ENCODE results near the gene TLNRD1.

The TLNRD1 gene

DNA sequence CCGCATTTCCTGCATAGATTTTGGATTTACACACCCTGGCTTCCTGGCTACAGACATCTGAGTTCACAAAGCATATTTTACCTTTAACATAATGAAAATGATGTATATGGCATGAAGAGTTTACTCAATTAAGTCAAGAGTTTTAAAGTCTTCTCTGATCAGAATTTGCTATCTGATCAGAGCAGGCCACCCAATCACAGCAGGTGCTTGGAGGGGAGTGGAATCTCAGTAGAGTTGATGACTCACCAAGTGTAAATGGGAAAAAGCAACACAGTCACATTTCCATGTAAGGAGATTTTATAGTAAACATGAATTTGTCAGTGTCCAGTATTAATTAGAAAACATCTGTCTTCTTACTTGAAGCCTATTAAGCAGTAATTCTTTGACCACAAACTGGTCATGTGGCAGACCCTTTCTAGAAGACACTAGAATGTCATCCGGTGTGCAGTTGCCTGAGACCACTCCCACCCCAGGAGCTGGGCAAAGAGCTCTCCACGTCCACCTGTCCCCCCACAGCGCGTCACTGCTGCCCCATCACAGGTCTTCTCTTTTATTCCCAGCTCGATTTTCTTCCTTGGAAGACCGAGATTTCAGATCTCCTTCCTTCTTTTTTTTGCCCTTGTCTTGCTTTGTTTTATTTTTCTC, 21.9 kb upstream of the TLNRD1 start:
- no peak for DNase-seq

GRCh38 chr15:80979538-80980200, 21.1 kb upstream of the TLNRD1 start:
- no peak for DNase-seq

DNA sequence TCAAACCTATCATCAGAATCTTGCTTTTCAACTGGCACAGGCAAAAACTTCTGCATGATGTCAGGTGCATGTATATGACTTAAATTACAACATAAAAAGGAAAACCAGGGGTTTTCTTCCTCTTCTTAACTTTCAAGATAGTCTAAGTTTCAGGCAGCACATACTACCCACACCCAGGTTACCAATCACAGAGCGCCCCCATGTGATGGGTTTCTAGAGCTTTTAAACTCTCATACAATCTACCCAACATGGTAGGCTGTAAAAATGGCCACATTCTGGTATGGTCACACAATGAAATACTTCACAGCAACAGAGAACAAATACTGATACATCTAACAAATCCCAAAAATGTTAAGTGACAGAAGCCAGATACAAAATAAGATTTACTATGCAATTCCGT, 18.5 kb upstream of the TLNRD1 start:
- peak; percentile 21 for DNase-seq

- DNase-seq = no peak
These were observed 17.9 kb upstream of the TLNRD1 start for GRCh38 chr15:80982839-80983238.

DNA sequence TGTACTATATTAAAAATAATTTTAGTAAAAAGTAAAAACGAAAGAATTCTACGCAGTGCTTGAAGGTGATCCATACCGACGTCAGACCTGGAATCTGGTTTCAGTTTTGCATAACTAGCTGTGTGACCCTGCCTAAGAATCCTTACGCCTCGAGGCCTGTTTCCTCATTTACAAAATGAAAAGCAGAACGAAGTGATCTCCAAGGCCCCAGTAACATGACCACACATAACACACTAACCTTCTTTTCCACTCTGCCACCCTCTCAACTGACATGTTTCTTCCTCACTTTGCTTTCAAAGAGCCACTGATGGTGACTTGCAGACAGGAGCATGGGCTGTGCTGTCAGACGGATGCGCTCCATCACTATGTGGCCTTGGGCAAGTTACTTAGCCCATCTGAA, 15.9 kb upstream of the TLNRD1 start:
- DNase-seq = no peak

GRCh38 chr15:80985981-80986380, 14.7 kb upstream of the TLNRD1 start:
- DNase-seq = no peak

DNA sequence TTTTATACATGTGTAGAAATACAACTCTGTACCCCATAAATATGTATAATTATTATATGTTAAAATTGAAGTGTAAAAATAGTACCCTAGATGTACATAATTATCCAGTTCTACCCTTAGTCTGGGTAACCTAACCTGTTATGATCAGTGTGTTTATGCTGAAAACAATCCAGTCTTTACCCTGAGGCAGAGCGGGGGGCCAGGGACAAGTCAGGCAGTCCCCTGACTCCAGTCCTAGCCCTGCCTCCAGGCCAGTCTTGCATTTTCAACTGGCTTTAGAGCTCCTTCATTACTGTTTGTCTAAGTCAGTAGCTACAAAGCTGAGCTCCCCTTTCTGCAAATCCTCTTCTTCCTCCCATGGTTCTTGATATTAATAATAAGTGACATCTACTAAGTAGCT, 14.2 kb upstream of the TLNRD1 start:
- DNase-seq = no peak

- DNase-seq = no peak
These were observed 12.5 kb upstream of the TLNRD1 start for GRCh38 chr15:80988148-80988796.

- no peak for DNase-seq
These were observed 11.6 kb upstream of the TLNRD1 start for GRCh38 chr15:80989081-80989517.

DNA sequence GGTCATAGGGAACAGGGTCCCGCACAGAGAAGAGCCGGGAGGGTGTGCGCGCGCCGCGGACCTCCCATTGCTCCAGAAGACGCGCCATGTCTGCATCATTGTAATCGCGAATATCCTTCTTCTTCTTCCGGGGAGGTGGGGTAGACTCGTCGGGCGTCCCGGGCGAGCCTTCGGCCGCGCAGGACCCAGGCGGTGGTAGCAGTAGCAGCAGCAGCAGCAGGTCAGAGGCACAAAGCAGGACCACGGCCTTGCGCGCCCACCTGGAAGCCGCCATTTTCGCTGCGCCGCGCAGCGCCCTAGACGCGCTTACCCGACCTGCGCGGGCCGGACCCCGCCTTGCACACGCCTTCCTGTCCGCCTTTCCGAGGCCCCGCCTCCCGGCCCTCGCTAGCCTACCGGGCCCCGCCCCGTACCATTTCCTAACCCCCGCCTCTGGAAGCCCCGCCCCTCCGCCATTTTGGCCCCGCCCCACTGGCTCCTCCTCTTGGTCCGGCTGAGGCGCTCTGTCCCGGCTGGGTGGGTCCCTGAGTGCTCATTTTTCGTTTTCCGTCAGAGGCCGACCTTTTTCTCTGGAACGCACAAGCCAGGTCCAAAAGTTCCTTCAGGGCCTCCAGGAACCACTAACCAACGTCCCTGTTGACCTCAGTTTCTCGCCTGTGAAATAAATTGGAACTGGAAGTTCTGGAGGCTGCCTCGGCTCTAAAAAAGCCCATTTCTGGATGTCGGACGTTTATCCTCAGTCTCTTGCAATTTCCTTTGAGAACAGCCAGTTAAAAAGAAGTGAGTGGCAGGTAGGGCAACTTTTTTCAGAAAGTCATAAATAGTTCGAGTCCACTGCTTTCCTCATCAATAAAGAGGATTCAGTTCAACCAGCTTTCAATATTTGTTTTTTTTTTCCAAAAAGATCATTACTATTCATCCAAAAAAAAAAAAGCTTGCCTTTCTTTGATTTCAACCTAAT, 10.9 kb upstream of the TLNRD1 start, which contains the start of gene MESD:
Gene MESD, minus strand, starts transcription at position 302 of the 961 bp plus-strand sequence. Its CDS starts 28 bp downstream, at position 274.
- peak; percentile 95 for DNase-seq

DNA sequence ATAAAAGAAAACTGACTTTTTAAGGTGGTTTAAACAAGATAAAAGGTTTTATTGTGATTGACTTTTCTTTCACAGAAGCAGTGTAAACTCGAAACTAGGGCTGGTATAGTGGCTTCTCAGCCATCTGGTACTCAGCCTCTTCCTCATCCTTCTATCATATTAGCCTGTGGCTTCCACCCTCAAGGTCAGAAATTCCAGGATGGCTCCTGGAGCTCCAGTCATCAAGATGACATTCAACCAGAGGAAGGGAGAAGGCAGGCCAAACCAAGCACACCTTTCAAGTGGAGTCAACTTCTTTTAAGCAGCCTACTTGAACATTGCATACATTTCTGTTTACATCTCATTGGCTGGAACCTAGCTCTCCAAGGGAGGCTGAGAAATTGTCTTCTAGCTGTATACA, 9.8 kb upstream of the TLNRD1 start:
- DNase-seq = no peak

- peak; percentile 22 for DNase-seq
These were observed 9.3 kb upstream of the TLNRD1 start for GRCh38 chr15:80991421-80991820.

- DNase-seq = no peak
These were observed 8.7 kb upstream of the TLNRD1 start for GRCh38 chr15:80992006-80992405.

DNA sequence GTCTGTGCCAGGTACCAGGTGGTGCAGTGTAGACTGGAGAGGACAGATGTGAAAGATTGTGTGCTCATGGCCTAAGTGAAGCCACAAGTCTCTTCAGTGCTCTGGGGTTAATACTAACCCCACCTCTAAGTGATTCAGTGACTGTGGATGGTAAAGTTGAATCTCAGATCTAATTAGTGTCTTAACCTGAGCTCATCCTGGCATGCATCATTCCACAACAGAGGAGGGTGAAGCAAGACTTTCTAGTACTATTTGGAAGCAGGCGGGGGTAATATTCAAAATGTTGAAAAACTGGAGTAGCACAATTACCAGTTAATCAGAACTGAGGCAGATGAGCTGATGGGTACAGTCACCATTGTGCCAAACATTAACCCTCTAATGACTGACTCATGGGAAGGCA, 8.3 kb upstream of the TLNRD1 start:
- DNase-seq = no peak

DNA sequence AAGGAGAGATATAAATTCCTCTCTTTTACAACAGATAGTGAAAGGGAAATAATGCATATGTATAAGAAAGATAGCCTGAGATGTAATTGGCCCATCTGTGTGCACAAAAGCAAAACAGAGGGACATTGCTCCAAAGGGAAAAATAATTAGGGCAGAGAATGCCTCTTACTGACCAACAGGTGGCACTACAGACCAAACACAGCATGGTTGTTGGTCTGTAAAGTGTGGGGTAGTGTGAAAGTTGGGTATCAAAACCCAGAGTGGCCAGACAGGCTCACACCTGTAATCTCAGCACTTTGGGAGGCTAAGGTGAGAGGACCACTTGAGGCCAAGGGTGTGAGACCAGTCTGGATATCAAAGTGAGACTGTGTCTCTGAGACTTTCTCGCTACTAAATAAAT, 4.5 kb upstream of the TLNRD1 start:
- DNase-seq = peak; percentile 31

- DNase-seq = no peak
These were observed 3.0 kb upstream of the TLNRD1 start for GRCh38 chr15:80997692-80998091.

DNA sequence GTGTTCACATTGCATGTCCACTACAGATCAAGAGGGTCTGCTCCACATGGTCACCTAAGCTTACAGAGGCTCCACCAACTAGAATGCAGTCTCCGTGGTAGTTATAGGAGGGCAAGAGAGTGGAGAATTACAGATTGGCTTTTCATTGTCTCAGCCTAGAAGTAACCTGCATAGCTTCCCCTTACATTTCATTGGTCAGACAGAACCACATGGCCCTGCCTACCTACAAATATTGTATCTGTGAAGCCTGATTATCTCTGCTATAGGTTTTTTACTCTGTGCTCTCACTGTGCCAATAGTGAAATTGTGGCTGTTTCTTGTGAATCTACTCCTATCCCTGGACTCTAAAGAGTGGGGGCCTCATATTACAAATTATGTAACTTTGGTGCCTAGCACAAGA, 2.5 kb upstream of the TLNRD1 start:
- no peak for DNase-seq

GRCh38 chr15:80999623-81000036, 1.1 kb upstream of the TLNRD1 start:
- peak; percentile 70 for DNase-seq

GRCh38 chr15:81000144-81000623, 539 bp upstream of the TLNRD1 start:
- no peak for DNase-seq

DNA sequence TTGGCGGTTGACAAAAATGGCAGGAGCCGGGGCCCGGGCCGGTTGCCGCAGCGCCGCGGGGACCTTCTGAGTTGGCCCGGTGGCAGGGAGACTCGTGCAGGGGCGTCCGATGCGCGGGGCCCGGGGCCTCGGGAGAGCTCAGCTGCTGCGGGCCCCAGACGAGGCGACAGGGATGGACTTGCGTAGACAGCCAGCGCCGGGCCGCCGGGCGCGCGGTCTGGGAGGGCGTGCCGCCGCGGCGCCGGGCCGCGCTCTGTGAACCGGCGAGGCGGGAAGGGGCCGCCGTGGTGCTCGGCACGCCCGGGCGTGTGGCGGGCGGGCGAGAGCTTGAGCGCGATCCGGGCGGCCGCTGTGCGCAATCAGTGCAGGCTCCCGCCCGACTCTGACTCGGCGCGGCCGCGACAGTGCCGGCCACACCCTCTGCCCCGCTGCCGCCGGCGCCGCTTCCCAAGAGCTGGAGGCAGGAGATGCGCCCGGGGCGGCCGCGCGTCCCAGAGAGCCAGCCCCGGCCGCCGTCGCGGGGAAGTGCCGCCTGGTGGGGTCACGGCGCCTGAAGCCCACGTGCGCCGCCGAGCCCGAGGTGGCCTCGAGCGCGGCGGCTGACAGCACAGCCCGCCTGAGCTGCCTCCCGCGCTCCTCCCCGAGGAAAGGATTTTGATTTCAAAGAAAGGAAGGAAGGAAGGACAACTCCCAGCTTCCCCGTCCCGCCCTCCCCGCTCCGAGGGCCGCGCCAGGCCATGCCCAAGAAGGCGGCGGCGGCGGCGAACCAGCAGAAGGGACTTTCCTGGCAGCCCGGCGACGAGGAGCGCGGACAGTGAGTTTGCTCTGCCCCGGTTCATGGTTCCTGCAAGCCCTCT, 657 bp downstream of the TLNRD1 start:
- peak; percentile 71 for DNase-seq

DNA sequence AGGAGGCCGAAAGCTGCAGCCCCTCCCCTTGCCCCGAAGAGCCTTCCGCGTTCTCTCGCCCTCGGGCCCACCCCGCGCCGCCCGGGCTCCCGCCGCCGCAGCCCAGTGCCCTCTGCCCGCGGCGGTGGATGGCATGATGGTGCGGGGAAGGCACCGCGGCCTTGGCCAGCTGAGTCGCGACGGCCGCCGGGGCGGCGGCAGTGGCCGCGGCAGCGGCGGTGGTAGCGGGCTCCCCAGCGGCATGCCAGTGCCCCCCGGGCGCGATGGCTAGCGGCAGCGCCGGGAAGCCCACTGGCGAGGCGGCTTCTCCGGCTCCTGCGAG, 1.2 kb downstream of the TLNRD1 start:
- no peak for DNase-seq

All from CD4-positive, alpha-beta T cell treated with Interleukin-17A for 1 hour (primary cell).